ENCODE data around the gene IQCN. TPM values are rescaled to one million over a fixed set of nuclear protein-coding genes. Genes with fewer than 3 reads are reported as not detected.
A peak's percentile ranks its signal among the peaks of the same experiment; 100 is the strongest.

Gene IQCN
- 1 to 10 TPM in 6 of 8 experiments, under 1 TPM in 2; 0.38 to 2.8 (median 1.7) TPM for total RNA-seq

- WGBS, 10 experiments = 80% methylated on average over 1 of the region's 9 CpGs; no CpG with 5 or more reads in 8 of the 10 experiments
- in situ Hi-C loops (cut with MboI; ENCODE audit: low pct_unique_long_range_greater_than_20kb in 2 of 9, low sequenced_read_pairs in 9 of 9, unreplicated experiment in 9 of 9) = loop anchor here in 2 of 9 experiments (10.0 kb wide), 1 partner anchor 51 kb away; the partner anchor contains the start of gene LSM4 (in 2 of the 2)
- no peak within 1 kb of the TSS for H3K4me3 ChIP-seq
- ATAC-seq (replicated peaks in 6 of 8) = peak in 3 of 8 experiments; percentile 1 to 6 (median 5)
- peak within 1 kb of the TSS in 1 of 2 donors; percentile 52 for H3K27ac ChIP-seq
- H3K4me1 ChIP-seq (replicated peaks in 1 of 2) = peaks cover 5 to 22% of the 10 kb centered on the region in 2 donors
These were observed at the start of gene IQCN for GRCh38 chr19:18274219-18274780. Gene IQCN, minus strand, starts transcription at chr19:18274452. Its CDS starts 4,974 bp downstream, at chr19:18269478.

GRCh38 chr19:18322759-18323460 is 48.7 kb upstream of the IQCN start, which contains the start of gene LSM4:
Gene LSM4, minus strand, starts transcription at chr19:18323076. Its CDS starts 56 bp downstream, at chr19:18323020.
- Histone ChIP-seq H3K4me3 (peak within 1 kb of the TSS; percentile 54 to 89 (median 59)), H3K4me1 (replicated peaks in 1 of 2) (peaks cover 17% of the 10 kb centered on the region in 2 donors), H3K27ac (peak within 1 kb of the TSS; percentile 80 to 82)
- in situ Hi-C loops (cut with MboI; ENCODE audit: low pct_unique_long_range_greater_than_20kb in 2 of 9, low sequenced_read_pairs in 9 of 9, unreplicated experiment in 9 of 9) = loop anchor here in 2 of 9 experiments (10.0 kb wide), 1 partner anchor 48 kb away; the partner anchor contains the start of gene IQCN (in 2 of the 2)
- ATAC-seq (replicated peaks in 6 of 8) = peak; percentile 90 to 96 (median 95)
- 0 to 4% (median 0%) methylated on average over 1 to 8 of the region's 75 CpGs; no CpG with 5 or more reads in 4 of the 10 experiments for WGBS, 10 experiments

GRCh38 chr19:18322318-18322758 is 48.1 kb upstream of the IQCN start:
- in situ Hi-C loops (cut with MboI; ENCODE audit: low pct_unique_long_range_greater_than_20kb in 2 of 9, low sequenced_read_pairs in 9 of 9, unreplicated experiment in 9 of 9) = loop anchor here in 2 of 9 experiments (10.0 kb wide), 1 partner anchor 48 kb away; the partner anchor contains the start of gene IQCN (in 2 of the 2)
- H3K4me1 ChIP-seq (replicated peaks in 1 of 2) = peaks cover 17% of the 10 kb centered on the region in 2 donors
- H3K27ac ChIP-seq = peak overlapping the region; percentile 75 to 76
- 0 to 10% (median 1%) methylated on average over 1 to 5 of the region's 7 CpGs; no CpG with 5 or more reads in 2 of the 10 experiments for WGBS, 10 experiments
- peak overlapping the region; percentile 54 to 89 (median 59) for H3K4me3 ChIP-seq
- peak in 6 of 8 experiments; percentile 15 to 25 (median 20) for ATAC-seq (replicated peaks in 6 of 8)

DNA sequence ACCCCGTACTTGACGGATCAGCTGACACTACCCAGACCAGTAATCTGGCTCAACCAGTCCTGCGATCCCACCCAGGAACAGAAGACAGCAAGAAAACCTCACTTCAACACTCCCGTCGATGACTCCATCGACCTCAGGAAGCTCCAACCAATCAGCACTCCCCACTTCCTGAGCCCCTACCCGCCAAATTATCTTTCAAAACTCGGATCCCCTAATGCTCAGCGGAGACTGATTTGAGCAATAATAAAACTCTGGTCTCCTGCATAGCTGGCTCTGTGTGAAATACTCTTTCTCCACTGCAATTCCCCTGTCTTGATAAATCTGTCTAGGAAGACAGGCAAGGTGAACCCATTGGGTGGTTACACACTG is 47.5 kb upstream of the IQCN start:
- H3K4me1 ChIP-seq (replicated peaks in 1 of 2) = peaks cover 17% of the 10 kb centered on the region in 2 donors
- H3K27ac ChIP-seq = peak overlapping the region; percentile 75 to 76
- 0 to 100% (median 20%) methylated on average over 1 to 7 of the region's 9 CpGs; no CpG with 5 or more reads in 2 of the 10 experiments for WGBS, 10 experiments
- no peak for ATAC-seq (replicated peaks in 6 of 8)
- peak overlapping the region; percentile 54 to 89 (median 59) for H3K4me3 ChIP-seq
- in situ Hi-C loops (cut with MboI; ENCODE audit: low pct_unique_long_range_greater_than_20kb in 2 of 9, low sequenced_read_pairs in 9 of 9, unreplicated experiment in 9 of 9) = loop anchor here in 2 of 9 experiments (10.0 kb wide), 1 partner anchor 47 kb away; the partner anchor contains the start of gene IQCN (in 2 of the 2)

- WGBS, 10 experiments = 0 to 100% (median 95%) methylated on average over 1 to 11 of the region's 14 CpGs
- in situ Hi-C loops (cut with MboI; ENCODE audit: low pct_unique_long_range_greater_than_20kb in 2 of 9, low sequenced_read_pairs in 9 of 9, unreplicated experiment in 9 of 9) = loop anchor here in 2 of 9 experiments (10.0 kb wide), 1 partner anchor 46 kb away; the partner anchor contains the start of gene IQCN (in 2 of the 2)
- peaks cover 17% of the 10 kb centered on the region in 2 donors for H3K4me1 ChIP-seq (replicated peaks in 1 of 2)
- no peak for ATAC-seq (replicated peaks in 6 of 8)
- H3K27ac ChIP-seq = no peak overlapping the region
- H3K4me3 ChIP-seq = peak overlapping the region in 1 of 5 donors; percentile 89
These were observed 46.8 kb upstream of the IQCN start for GRCh38 chr19:18320865-18321733.

GRCh38 chr19:18319591-18320135 is 45.4 kb upstream of the IQCN start:
- ATAC-seq (replicated peaks in 6 of 8) = no peak
- in situ Hi-C loops (cut with MboI; ENCODE audit: low pct_unique_long_range_greater_than_20kb in 2 of 9, low sequenced_read_pairs in 9 of 9, unreplicated experiment in 9 of 9) = loop anchor here in 2 of 9 experiments (10.0 kb wide), 1 partner anchor 45 kb away; the partner anchor contains the start of gene IQCN (in 2 of the 2)
- Histone ChIP-seq H3K4me1 (replicated peaks in 1 of 2) (peaks cover 17% of the 10 kb centered on the region in 2 donors), H3K27ac (no peak overlapping the region), H3K4me3 (no peak overlapping the region)
- 80 to 100% (median 93%) methylated on average over 1 to 5 of the region's 7 CpGs; no CpG with 5 or more reads in 3 of the 10 experiments for whole genome bisulfite sequencing, 10 experiments

- Histone ChIP-seq H3K4me1 (replicated peaks in 1 of 2) (peaks cover 9% of the 10 kb centered on the region in 2 donors), H3K27ac (no peak overlapping the region), H3K4me3 (no peak overlapping the region)
- no peak for ATAC-seq (replicated peaks in 6 of 8)
- in situ Hi-C loops (cut with MboI; ENCODE audit: low pct_unique_long_range_greater_than_20kb in 2 of 9, low sequenced_read_pairs in 9 of 9, unreplicated experiment in 9 of 9) = no loop called here
- 18 to 100% (median 90%) methylated on average over 2 to 5 of the region's 18 CpGs; no CpG with 5 or more reads in 4 of the 10 experiments for WGBS, 10 experiments
These were observed 43.9 kb upstream of the IQCN start for GRCh38 chr19:18317961-18318800.

- 100% methylated on average over 1 to 2 of the region's 3 CpGs; no CpG with 5 or more reads in 5 of the 10 experiments for WGBS, 10 experiments
- Histone ChIP-seq H3K4me3 (no peak overlapping the region), H3K27ac (no peak overlapping the region), H3K4me1 (replicated peaks in 1 of 2) (peaks cover 11 to 16% of the 10 kb centered on the region in 2 donors)
- ATAC-seq (replicated peaks in 6 of 8) = no peak
- in situ Hi-C loops (cut with MboI; ENCODE audit: low pct_unique_long_range_greater_than_20kb in 2 of 9, low sequenced_read_pairs in 9 of 9, unreplicated experiment in 9 of 9) = no loop called here
These were observed 39.1 kb upstream of the IQCN start for GRCh38 chr19:18313398-18313797.

DNA sequence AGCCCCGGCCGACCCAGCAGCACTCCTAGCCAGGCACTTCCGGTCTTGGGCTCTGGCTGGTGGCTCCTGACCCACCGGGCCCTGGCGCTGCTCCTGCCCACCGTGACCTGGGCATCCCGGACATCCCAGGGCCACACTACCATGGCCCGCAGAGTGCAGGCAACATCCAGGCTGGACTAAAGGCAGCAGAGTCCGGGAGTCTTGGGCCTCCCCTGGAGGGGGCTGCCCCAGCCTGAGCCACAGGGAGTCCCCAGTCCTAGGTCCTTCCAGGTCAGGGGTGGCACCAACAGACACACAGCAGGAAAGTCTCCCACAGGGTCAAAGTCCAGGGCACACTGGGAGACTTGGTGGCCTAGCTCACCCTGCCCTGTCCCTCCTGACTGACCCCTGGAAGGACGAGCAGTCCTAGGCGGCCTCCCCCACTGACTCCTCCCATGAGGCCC is 37.9 kb upstream of the IQCN start:
- Histone ChIP-seq H3K4me1 (replicated peaks in 1 of 2) (peaks cover 11 to 16% of the 10 kb centered on the region in 2 donors), H3K27ac (peak overlapping the region; percentile 45 to 83), H3K4me3 (no peak overlapping the region)
- 100% methylated on average over 2 of the region's 11 CpGs; no CpG with 5 or more reads in 9 of the 10 experiments for WGBS, 10 experiments
- in situ Hi-C loops (cut with MboI; ENCODE audit: low pct_unique_long_range_greater_than_20kb in 2 of 9, low sequenced_read_pairs in 9 of 9, unreplicated experiment in 9 of 9) = no loop called here
- ATAC-seq (replicated peaks in 6 of 8) = peak in 3 of 8 experiments; percentile 7 to 14 (median 10)

GRCh38 chr19:18311502-18312091 is 37.3 kb upstream of the IQCN start:
- Histone ChIP-seq H3K27ac (peak overlapping the region; percentile 45 to 83), H3K4me3 (no peak overlapping the region), H3K4me1 (replicated peaks in 1 of 2) (peaks cover 11 to 16% of the 10 kb centered on the region in 2 donors)
- 100% methylated on average over 2 of the region's 22 CpGs; no CpG with 5 or more reads in 9 of the 10 experiments for WGBS, 10 experiments
- ATAC-seq (replicated peaks in 6 of 8) = peak in 4 of 8 experiments; percentile 24 to 68 (median 61)
- in situ Hi-C loops (cut with MboI; ENCODE audit: low pct_unique_long_range_greater_than_20kb in 2 of 9, low sequenced_read_pairs in 9 of 9, unreplicated experiment in 9 of 9) = no loop called here

DNA sequence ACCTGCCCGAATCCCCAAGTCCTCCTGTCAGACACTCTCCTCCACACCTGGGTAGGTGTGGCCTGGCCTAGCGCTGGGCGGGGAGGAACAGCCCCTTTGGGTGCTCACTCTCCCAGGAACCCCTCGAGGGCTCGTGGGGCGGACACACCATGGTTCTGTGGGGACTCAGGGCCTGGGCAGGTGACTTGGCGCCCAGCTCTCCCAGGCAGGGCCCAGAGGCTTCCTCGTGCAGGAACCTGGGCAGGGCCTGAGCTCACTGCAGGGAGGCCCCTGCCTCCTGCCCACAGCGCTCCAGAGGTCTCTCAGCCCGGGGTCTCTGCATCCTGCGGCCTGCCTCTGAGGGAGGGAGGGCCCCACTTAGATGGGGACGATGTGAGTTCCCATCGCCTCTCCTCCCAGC is 36.7 kb upstream of the IQCN start:
- ATAC-seq (replicated peaks in 6 of 8) = peak in 1 of 8 experiments; percentile 9
- Histone ChIP-seq H3K27ac (peak overlapping the region; percentile 45 to 83), H3K4me3 (no peak overlapping the region), H3K4me1 (replicated peaks in 1 of 2) (peaks cover 12 to 21% of the 10 kb centered on the region in 2 donors)
- 96 to 100% methylated on average over 1 to 5 of the region's 13 CpGs; no CpG with 5 or more reads in 8 of the 10 experiments for WGBS, 10 experiments
- in situ Hi-C loops (cut with MboI; ENCODE audit: low pct_unique_long_range_greater_than_20kb in 2 of 9, low sequenced_read_pairs in 9 of 9, unreplicated experiment in 9 of 9) = no loop called here
